OCI-LY7 (cell line): Measurements from ENCODE around the gene SC5D.

Experiments
- EZH2phosphoT487 ChIP-seq: fragments of 200-600 bp; sonication (generic); IDR thresholded peaks from 2 replicates; pipeline ENCODE4 v1.6.1; 2018; ENCODE audit warnings: low read depth, borderline replicate concordance, mild to moderate bottlenecking, mixed run types, antibody characterized with exemption, low read length, moderate library complexity, mixed read lengths
- TF ChIP-seq, protein P1 (sequence below): fragments of 200-600 bp; sonication (generic); conservative IDR thresholded peaks from 2 replicates; pipeline ENCODE4 v1.5.1; 2014; ENCODE audit warnings: mild to moderate bottlenecking, antibody characterized with exemption, low read length, moderate library complexity, mixed read lengths

DNA sequence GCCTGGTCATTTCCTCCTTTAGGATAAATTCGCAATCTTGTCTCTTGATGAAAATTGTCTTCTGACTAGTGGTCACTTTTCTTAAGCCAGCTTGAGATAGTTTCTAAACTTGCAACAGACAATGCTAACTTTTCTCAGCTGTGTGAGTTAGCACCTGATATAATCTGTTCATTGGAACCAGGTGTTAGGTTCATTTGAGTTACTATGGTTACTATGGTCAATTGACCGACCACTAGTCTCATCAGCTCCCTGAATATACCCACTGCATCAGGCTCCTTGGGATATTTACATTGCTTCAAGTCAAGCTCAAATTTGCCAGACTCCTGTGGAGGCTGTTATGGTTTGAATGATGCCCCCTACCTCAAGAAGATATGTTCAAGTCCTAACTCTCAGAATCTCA is 54.5 kb downstream of the SC5D start:
- TF ChIP-seq, protein P1, sequence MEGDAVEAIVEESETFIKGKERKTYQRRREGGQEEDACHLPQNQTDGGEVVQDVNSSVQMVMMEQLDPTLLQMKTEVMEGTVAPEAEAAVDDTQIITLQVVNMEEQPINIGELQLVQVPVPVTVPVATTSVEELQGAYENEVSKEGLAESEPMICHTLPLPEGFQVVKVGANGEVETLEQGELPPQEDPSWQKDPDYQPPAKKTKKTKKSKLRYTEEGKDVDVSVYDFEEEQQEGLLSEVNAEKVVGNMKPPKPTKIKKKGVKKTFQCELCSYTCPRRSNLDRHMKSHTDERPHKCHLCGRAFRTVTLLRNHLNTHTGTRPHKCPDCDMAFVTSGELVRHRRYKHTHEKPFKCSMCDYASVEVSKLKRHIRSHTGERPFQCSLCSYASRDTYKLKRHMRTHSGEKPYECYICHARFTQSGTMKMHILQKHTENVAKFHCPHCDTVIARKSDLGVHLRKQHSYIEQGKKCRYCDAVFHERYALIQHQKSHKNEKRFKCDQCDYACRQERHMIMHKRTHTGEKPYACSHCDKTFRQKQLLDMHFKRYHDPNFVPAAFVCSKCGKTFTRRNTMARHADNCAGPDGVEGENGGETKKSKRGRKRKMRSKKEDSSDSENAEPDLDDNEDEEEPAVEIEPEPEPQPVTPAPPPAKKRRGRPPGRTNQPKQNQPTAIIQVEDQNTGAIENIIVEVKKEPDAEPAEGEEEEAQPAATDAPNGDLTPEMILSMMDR: no peak
- no peak for TF ChIP-seq EZH2phosphoT487
